ENCODE data around the gene RAB29.
"Not testable (repeated sequence)": the region's sequence is repeated elsewhere in the genome, so short reads cannot be mapped to it uniquely, and the experiment has no call there.

Gene RAB29

GRCh38 chr1:205725514-205725913 is 49.8 kb downstream of the RAB29 start:
- H3K4me3 ChIP-seq (ENCODE audit: low read depth, low read length), result no peak overlapping the region
- H3K36me3 ChIP-seq, result peaks cover 96% of the 10 kb centered on the region
- no peaks in the 10 kb centered on the region for H3K9me3 ChIP-seq (ENCODE audit: severe bottlenecking)
- TF ChIP-seq CTCF (IDR thresholded peaks at IDR 0.05; ENCODE audit: low read depth, low read length), result no peak
- no peak for DNase-seq
- no peaks in the 10 kb centered on the region for H3K27me3 ChIP-seq (ENCODE audit: insufficient read depth, low read depth, severe bottlenecking)
- no peak overlapping the region for H3K27ac ChIP-seq

- H3K27ac ChIP-seq; H3K9me3 ChIP-seq (ENCODE audit: severe bottlenecking); H3K4me3 ChIP-seq (ENCODE audit: low read depth, low read length); DNase-seq; H3K27me3 ChIP-seq (ENCODE audit: insufficient read depth, low read depth, severe bottlenecking): not testable (repeated sequence)
- peaks cover 100% of the 10 kb centered on the region for H3K36me3 ChIP-seq
Measured at GRCh38 chr1:205720740-205721139, 54.5 kb downstream of the RAB29 start.

GRCh38 chr1:205719762-205720161 is 55.5 kb downstream of the RAB29 start:
- DNase-seq, result no peak
- Histone ChIP-seq H3K36me3 (peaks cover 100% of the 10 kb centered on the region), H3K4me3 (ENCODE audit: low read depth, low read length) (no peak overlapping the region), H3K27ac (no peak overlapping the region), H3K9me3 (ENCODE audit: severe bottlenecking) (no peaks in the 10 kb centered on the region), H3K27me3 (ENCODE audit: insufficient read depth, low read depth, severe bottlenecking) (no peaks in the 10 kb centered on the region)
- TF ChIP-seq CTCF (IDR thresholded peaks at IDR 0.05; ENCODE audit: low read depth, low read length), result no peak

- Histone ChIP-seq H3K9me3 (ENCODE audit: severe bottlenecking) (no peaks in the 10 kb centered on the region), H3K27ac (no peak overlapping the region), H3K4me3 (ENCODE audit: low read depth, low read length) (no peak overlapping the region), H3K27me3 (ENCODE audit: insufficient read depth, low read depth, severe bottlenecking) (no peaks in the 10 kb centered on the region), H3K36me3 (peaks cover 93% of the 10 kb centered on the region)
- TF ChIP-seq CTCF (IDR thresholded peaks at IDR 0.05; ENCODE audit: low read depth, low read length), result no peak
- DNase-seq, result no peak
Measured at GRCh38 chr1:205719015-205719414, 56.3 kb downstream of the RAB29 start.

Data from WERI-Rb-1 (cell line).